K562 (cell line): Measurements from ENCODE around the gene NFKBIB. TPM values are rescaled to one million over a fixed set of nuclear protein-coding genes. Genes with fewer than 3 reads are reported as not detected.

Source experiments
- ATF4 ChIP-seq: fragments of 450-650 bp; formaldehyde crosslinking; IDR thresholded peaks from 2 replicates; pipeline ENCODE4 v1.4.0; 2022; ENCODE audit warnings: mild to moderate bottlenecking, moderate library complexity
- BMI1 ChIP-seq: fragments of 150-350 bp; IDR thresholded peaks from 2 replicates; pipeline ENCODE4 v1.6.1; 2014; ENCODE audit warnings: low read length
- CREB3 ChIP-seq: fragments of 450-650 bp; conservative IDR thresholded peaks from 2 replicates; pipeline ENCODE4 v1.6.1; 2016; ENCODE audit warnings: missing genetic modification characterization, low read depth, mild to moderate bottlenecking, missing compliant biosample characterization, moderate library complexity
- ETS2 ChIP-seq: IDR thresholded peaks from 2 replicates; pipeline ENCODE4 v1.6.1; 2016; ENCODE audit warnings: borderline replicate concordance, missing genetic modification characterization, mild to moderate bottlenecking, moderate library complexity, missing compliant biosample characterization; ENCODE audit not compliant: poor library complexity, severe bottlenecking
- FOSL1 ChIP-seq: fragments of 200-800 bp; sonication (Bioruptor generic); conservative IDR thresholded peaks from 2 replicates; pipeline ENCODE4 v1.6.1; 2016; ENCODE audit warnings: missing genetic modification characterization, missing compliant biosample characterization
- HDGF ChIP-seq: fragments of 450-650 bp; IDR thresholded peaks from 2 replicates; pipeline ENCODE4 v1.6.1; 2016
- HIVEP1 ChIP-seq: fragments of 250-450 bp; sonication (Bioruptor Pico); IDR thresholded peaks from 2 replicates; pipeline ENCODE4 v1.4.0; 2020; ENCODE audit warnings: mild to moderate bottlenecking
- NR1H2 ChIP-seq: sonication (generic); formaldehyde crosslinking; IDR thresholded peaks from 2 replicates; pipeline ENCODE4 v1.4.0; 2020; ENCODE audit warnings: mild to moderate bottlenecking, missing genetic modification reagents
- PURB ChIP-seq: sonication (generic); formaldehyde crosslinking; IDR thresholded peaks from 2 replicates; pipeline ENCODE4 v1.9.0; 2021; ENCODE audit warnings: low read depth, mild to moderate bottlenecking, missing genetic modification reagents
- TCF15 ChIP-seq: fragments of 250-450 bp; sonication (Bioruptor Pico); IDR thresholded peaks from 2 replicates; pipeline ENCODE4 v1.8.0; 2022; ENCODE audit warnings: moderate library complexity, mild to moderate bottlenecking, inconsistent platforms
- ZNF197 ChIP-seq: fragments of 200-800 bp; sonication (Bioruptor generic); IDR thresholded peaks from 2 replicates; pipeline ENCODE4 v1.6.1; 2016; ENCODE audit warnings: low read depth, missing genetic modification characterization, missing compliant biosample characterization
- ZNF561 ChIP-seq: fragments of 450-650 bp; formaldehyde crosslinking; conservative IDR thresholded peaks from 2 replicates; pipeline ENCODE4 v1.4.0; 2020; ENCODE audit warnings: mild to moderate bottlenecking, moderate library complexity
- ZNF75A ChIP-seq: fragments of 450-650 bp; formaldehyde crosslinking; IDR thresholded peaks from 2 replicates; pipeline ENCODE4 v1.4.0; 2020; ENCODE audit warnings: mild to moderate bottlenecking
- ZNF766 ChIP-seq: fragments of 200-800 bp; sonication (Bioruptor generic); conservative IDR thresholded peaks from 2 replicates; pipeline ENCODE4 v1.6.1; 2016; ENCODE audit warnings: missing genetic modification characterization, missing compliant biosample characterization
- polyA plus RNA-seq, 8 experiments: library from polyadenylated mRNA; depleted of rRNA in 4 of 8; stranded (reverse) in 5 of 8; unstranded in 3 of 8; fragments of >200 nt; fragmentation: Nextera tagmentation in 2 of 8; fragmentation: Illumina TruSeq in 1 of 8; extraction: Ambion mirVana in 2 of 8; extraction: Trizol in 1 of 8; gene quantifications; 2 replicates each; pipeline versions ENCODE4 v1.2.1 to v1.2.3, GENCODE V29; 2011 to 2014; ENCODE audit warnings: inconsistent platforms in 1 of 8, missing spikeins in 1 of 8
- total RNA-seq, 7 experiments: library from RNA; depleted of rRNA in 6 of 7; stranded (reverse); fragments of >200 nt in 6 of 7; fragmentation: Illumina TruSeq in 2 of 7; extraction: Trizol in 2 of 7; gene quantifications; 2 replicates each; pipeline versions ENCODE4 v1.2.1 to v1.2.3, GENCODE V29; 2011 to 2021; ENCODE audit warnings: low replicate concordance in 1 of 7
- TF ChIP-seq, protein P1 (sequence below): sonication (generic); formaldehyde crosslinking; IDR thresholded peaks from 2 replicates; pipeline ENCODE4 v1.8.1; 2022; ENCODE audit warnings: missing genetic modification reagents
- TF ChIP-seq, protein P2 (sequence below), 2 experiments: fragments of 450-650 bp in 1 of 2; sonication (generic) in 1 of 2; formaldehyde crosslinking; conservative IDR thresholded peaks; 2 replicates each; pipeline versions ENCODE4 v1.4.0 to v1.8.1; 2020 to 2022; ENCODE audit warnings: mild to moderate bottlenecking in 1 of 2, missing genetic modification reagents in 1 of 2
- TF ChIP-seq, protein P3 (sequence below), 2 experiments: fragments of 450-650 bp; IDR thresholded peaks; 2 replicates each; pipeline ENCODE4 v1.6.1; 2018; ENCODE audit warnings: mild to moderate bottlenecking in 2 of 2, low read depth in 1 of 2; ENCODE audit not compliant: partially characterized antibody in 2 of 2

NFKBIB gene
- total and polyA plus RNA-seq, 9 of the 15 experiments (the other 6 are each of a cell fraction or from before 2014, with no cell fraction given): 1.5 to 44.9 (median 10.4) TPM

- TF ChIP-seq, protein P1, sequence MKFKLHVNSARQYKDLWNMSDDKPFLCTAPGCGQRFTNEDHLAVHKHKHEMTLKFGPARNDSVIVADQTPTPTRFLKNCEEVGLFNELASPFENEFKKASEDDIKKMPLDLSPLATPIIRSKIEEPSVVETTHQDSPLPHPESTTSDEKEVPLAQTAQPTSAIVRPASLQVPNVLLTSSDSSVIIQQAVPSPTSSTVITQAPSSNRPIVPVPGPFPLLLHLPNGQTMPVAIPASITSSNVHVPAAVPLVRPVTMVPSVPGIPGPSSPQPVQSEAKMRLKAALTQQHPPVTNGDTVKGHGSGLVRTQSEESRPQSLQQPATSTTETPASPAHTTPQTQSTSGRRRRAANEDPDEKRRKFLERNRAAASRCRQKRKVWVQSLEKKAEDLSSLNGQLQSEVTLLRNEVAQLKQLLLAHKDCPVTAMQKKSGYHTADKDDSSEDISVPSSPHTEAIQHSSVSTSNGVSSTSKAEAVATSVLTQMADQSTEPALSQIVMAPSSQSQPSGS (CRISPR knock-in tag): no peak
- TF ChIP-seq TCF15 (no peak), ZNF561 (CRISPR knock-in tag) (no peak), ZNF75A (no peak), ZNF766 (CRISPR knock-in tag) (peak; percentile 43; the same call in 1 of the 2 replicates), ZNF197 (CRISPR knock-in tag) (peak; percentile 83), NR1H2 (CRISPR knock-in tag) (no peak), ETS2 (no peak), BMI1 (no peak), ATF4 (CRISPR knock-in tag) (no peak), HIVEP1 (CRISPR knock-in tag) (0 out of 2 replicates have a peak, but pooled peaks have one; percentile 56), FOSL1 (peak; percentile 50), CREB3 (no peak; the same call in 1 of the 2 replicates), HDGF (no peak), PURB (CRISPR knock-in tag) (no peak)
- TF ChIP-seq, protein P2, sequence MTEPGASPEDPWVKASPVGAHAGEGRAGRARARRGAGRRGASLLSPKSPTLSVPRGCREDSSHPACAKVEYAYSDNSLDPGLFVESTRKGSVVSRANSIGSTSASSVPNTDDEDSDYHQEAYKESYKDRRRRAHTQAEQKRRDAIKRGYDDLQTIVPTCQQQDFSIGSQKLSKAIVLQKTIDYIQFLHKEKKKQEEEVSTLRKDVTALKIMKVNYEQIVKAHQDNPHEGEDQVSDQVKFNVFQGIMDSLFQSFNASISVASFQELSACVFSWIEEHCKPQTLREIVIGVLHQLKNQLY (CRISPR knock-in tag; conservative IDR thresholded peaks at IDR 0.05): no peak
- TF ChIP-seq, protein P3, sequence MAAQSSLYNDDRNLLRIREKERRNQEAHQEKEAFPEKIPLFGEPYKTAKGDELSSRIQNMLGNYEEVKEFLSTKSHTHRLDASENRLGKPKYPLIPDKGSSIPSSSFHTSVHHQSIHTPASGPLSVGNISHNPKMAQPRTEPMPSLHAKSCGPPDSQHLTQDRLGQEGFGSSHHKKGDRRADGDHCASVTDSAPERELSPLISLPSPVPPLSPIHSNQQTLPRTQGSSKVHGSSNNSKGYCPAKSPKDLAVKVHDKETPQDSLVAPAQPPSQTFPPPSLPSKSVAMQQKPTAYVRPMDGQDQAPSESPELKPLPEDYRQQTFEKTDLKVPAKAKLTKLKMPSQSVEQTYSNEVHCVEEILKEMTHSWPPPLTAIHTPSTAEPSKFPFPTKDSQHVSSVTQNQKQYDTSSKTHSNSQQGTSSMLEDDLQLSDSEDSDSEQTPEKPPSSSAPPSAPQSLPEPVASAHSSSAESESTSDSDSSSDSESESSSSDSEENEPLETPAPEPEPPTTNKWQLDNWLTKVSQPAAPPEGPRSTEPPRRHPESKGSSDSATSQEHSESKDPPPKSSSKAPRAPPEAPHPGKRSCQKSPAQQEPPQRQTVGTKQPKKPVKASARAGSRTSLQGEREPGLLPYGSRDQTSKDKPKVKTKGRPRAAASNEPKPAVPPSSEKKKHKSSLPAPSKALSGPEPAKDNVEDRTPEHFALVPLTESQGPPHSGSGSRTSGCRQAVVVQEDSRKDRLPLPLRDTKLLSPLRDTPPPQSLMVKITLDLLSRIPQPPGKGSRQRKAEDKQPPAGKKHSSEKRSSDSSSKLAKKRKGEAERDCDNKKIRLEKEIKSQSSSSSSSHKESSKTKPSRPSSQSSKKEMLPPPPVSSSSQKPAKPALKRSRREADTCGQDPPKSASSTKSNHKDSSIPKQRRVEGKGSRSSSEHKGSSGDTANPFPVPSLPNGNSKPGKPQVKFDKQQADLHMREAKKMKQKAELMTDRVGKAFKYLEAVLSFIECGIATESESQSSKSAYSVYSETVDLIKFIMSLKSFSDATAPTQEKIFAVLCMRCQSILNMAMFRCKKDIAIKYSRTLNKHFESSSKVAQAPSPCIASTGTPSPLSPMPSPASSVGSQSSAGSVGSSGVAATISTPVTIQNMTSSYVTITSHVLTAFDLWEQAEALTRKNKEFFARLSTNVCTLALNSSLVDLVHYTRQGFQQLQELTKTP (IDR thresholded peaks at IDR 0.05; ENCODE audit: low read depth in 1 of 2, partially characterized antibody in 2 of 2): peak; percentile 21 to 41
Observed at GRCh38 chr19:38862321-38863059, 37.3 kb upstream of the NFKBIB start (continued).
